HG02970 (cell line): ENCODE results near the gene LMO1.

Experiments used
- ATAC-seq: cut with Tn5 transposase; IDR thresholded peaks from one replicate; pipeline ENCODE4 v1.9.1; 2021; ENCODE audit warnings: mild to moderate bottlenecking, moderate library complexity, moderate number of reproducible peaks; ENCODE audit not compliant: unreplicated experiment, low FRiP score

LMO1 gene

DNA sequence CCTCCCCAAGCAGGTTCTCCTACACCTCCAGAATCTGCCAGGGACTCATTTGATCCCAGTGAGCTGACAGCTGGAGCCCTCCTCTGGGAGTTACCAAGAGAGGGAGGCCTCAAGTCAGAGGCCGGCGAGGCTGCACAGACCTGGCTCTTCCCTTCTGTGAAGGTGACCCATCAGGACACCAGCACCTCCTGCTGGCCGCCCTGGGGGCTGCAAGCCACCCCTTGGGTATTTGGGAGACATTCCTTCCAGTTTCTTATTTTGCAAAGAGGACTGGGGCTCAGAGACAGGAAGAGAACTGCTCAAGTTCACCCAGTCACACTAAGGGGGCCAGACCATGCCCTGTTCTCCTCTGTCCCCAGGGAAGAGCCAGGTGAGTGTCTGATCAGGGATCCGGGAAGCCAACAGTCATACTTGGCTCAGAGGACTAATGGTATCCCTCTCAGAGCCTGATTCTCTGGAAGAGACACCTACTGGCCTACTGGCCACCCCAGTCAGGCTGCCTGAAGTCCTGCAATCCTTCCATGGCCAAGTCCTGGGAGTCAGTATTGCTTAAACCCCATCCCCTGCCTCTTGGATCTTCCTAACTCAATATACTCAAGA lies 54.4 kb downstream of the LMO1 start:
- ATAC-seq, result no peak

DNA sequence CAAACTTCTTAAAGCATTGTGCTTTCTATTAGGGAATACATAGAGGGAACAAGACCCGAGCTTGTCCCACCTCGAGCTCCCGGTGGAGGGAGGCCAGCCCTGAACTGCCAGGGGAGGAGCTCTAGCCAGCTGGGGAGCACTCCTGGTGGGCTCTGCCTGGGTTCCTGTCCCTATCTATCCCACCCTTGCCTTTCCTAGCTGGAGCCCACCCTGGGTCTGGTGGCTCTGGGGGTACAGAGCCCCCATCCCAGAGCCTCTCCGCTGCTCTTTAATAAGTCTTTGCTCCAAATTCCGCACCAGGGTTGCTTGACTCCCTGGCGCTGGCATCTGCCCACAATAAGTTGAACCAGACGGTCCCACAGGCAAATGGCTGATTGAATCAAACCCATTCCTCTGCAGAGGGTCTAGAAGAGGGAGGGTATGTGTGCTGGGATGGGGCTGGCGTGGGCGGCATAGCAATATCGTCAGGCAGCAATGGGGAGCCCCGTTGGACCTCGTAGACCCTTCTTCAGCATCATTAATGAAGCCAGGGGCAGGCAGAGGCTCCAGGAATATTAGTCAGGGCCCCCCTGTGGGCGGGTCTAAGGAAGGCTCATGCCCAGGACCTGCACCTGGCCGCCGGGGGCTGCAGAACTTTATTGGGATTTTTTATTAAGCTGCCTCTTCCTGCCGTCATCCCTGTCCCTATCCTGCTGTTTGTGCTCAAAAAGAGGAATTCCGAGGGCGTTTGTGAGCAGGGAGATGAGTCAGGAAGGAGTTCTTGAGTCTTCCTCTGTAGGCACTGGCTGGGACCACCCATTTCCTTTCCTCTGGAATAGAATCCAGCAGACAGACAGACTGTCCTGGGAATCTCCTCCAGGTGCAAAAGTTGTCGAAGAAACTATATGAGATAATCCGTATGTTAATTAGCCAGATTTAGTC lies 56.3 kb downstream of the LMO1 start:
- no peak for ATAC-seq

DNA sequence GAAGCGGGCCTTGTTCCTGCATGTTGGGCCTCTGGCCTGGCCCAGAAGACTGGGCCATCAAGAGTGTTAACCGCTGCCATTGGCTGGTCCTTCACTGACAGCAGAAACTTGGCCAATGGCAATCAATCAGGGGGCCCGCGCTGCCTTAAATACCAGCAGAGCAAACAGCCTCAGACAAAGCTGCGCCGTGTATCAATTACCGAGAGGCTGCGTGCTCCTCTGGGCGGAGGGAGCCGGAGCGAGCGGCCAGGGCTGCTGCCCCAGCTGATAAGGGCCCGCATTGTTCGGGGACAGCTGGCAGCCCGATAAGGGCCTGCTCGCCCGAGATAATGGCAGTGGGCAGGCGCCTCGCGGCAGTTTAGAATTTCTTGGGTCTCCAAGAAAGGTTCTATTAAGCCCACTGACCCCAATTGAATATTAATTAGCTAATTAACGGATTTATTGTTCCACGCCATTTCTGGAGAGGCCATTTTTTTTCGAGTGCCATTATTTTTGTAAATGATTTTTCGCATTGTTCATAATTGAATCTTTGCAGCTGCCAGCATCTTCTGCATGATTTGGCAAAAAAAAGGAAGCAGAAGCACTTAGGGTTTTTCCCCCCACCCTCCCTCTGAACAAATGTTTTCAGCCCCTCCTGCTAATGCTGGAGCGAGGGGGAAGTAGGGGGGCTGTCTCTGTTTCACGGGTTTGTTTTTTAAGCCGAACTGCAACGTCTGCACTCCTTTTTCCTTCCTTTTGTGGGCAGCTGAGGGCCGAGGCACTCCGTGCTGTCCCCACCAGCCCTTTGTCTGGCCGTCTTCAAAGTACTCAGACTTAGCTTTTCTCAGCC lies 57.2 kb downstream of the LMO1 start:
- no peak for ATAC-seq

DNA sequence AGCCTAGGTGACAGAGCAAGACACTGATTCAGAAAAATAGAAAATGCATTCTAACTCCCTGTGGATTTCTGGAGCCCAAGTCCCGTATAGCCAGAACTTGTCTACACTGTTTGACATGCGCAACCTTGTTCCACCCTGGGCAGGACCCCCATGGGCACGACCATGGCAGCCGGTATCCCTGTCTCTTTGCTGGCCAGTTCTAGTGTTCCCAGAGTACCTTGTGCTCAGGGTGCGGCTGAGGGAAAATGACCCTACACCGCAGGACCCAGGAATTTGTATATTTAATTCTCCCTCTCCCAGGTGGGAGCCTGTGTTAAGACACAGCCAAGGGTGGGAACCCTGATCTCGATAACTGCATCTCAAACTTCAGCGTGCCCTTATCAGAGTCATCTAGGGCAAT lies 58.1 kb downstream of the LMO1 start:
- no peak for ATAC-seq

DNA sequence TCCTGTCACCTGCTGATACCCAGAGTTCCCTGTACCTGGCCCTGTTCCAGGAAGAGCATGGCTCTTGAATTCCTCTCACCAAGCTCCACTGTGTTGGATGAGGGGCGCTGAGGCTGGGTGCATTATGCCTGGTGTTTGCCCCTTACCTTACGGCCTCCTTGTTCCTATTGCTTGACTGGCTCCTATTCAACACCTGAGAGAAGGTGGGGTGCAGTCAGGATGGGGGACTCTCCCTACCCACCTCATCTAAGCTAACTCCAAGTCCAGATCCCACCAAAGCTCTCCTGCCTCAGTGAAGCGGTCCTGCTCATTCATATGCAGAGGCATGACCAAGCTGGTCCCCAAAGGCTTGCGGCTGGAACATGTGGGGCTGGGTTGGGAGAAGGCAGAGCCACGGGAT lies 59.1 kb downstream of the LMO1 start:
- ATAC-seq, result no peak

DNA sequence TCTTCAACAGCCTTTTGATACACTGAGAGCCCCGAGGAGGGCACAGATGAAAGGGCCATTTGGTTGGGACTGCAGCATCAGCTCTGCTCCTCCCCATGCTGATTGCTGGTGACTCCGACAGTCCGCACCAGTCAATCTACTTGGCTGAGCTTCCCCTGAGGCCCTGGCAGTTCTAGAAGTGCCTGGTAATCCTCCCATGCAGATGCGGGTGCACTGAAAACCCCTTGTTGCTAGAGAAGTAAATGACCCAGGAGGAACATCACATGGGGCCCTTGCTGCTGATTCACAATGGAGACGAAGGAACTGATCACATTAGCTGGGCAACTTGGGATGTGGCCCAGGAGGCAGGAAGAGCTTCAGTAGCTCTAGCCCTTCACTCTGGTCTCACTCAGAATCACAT lies 59.7 kb downstream of the LMO1 start:
- no peak for ATAC-seq

DNA sequence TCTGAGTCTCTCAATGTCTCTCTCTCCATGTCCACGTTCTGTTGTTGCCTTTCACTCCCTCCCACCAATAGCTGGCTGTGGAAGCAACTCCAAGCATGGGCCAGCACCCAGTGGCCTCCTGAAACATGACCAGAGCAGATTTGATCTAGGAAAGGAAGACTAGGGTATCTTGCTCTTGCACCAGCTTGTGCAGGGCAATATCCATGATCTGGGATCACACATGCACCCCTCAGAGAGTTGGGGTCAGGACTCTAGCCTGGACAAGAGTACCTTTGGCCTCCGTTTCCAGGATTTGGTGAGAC lies 60.3 kb downstream of the LMO1 start:
- no peak for ATAC-seq

DNA sequence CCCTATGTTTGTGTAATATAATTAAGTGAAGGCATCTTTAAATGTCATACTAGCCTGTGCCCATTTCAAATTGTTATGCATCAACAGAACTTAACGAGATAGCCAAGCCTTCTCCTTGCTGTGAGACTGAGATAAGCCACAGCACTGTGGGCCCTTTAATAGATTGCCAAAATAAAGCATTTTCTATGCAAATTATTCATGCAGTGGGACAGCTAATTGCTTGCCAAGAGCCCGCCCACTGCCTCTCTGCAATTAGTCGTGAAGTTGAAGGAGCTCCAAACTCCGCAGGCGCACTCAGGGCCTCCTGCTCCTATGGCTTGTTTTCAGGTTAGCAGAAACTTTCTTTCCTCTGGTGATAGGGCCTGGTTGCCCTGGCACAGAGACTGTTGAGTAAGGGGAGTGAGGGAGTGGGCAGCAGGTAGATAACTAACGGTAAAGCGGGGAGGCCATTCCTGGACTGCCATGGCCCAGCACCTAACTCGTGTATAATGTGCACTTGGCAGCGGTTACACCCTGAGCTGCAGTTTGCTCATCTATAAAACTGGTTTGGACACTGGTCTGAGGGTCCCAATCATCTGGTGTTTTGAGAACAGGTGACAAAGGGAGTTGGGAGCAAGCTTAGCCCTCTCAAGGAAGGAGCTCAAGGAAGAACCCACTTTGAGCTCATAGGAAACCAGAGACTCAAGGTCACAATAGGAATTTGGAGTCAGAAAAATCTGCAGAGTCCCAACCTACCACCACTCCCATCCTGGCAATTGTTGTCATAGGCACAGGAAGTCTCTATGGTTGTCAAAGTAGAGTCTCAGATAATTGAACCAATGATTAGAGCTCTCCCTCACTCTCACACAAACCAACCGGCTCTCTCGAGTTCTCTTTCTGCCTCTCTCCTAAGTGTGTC lies 60.9 kb downstream of the LMO1 start:
- ATAC-seq, result no peak

DNA sequence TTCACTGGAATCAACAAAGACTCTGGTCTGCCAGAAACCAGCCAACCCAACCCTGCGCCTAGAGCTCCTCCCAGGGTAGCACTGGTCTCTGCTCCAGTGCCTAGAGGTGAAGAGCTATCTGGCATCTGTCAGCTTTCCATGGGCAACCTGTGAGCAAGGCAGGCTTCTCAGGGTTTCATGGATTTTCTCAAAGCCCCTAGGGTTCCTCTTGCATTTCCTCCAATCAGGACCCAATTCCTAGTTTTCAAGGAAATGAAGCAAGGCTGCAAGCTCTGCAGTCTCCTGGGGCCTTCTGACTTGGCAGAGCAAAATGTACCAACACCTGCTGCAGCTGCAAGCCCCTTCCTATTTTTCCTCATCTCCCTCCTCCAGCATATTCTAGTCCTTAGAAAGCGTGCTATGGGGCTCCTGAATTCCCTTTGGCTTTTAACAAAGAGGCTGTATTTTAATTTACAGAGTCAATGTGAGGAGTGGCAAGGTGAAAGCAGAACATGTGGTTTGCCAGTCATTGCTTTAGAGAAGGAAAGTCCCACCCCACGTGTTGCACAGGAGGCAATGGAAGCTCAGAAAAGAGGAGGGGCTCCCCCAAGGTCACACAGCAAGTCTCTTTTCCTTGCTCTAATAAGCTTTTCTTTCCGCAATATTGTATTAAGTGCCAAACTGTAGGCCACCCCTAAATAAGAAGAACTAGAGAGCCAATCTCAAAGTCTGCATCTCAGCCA lies 61.9 kb downstream of the LMO1 start:
- no peak for ATAC-seq

DNA sequence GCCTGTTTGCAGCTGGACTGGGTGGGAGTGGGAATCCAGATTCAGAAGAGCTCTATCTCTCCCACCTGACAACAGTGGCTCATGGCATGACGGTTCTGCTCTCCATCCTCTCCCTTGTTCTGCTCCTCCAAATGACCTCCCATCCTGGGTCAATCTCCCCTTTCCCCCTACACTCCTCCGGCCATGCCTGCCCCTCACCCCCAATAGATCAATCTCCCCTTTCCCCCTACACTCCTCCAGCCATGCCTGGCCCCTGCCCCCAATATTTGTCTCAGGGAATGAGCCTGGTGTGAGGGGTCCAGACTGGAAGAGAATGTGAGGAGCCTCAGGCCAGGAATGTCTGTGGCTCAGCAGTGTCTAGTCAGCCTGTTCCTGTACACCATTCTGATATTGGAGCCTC lies 64.0 kb downstream of the LMO1 start:
- no peak for ATAC-seq

DNA sequence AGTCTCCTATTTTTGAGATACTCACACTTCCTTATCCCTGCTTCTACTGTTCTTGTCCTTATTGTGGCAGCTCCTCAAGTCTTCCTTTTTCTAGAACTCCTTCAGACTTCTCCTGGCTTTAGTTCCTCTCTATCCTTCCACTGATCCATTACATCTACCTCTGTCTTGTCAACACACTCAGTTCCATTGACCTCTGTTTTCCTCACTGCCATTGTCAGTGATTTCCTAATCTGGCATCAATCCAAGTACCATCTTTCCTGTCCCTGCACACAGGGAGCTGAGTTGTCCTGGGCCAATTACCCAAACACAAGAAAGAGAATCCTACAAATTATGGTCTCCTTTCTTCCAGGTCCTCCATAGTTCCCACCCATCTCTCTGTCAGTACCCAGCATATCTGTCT lies 66.9 kb downstream of the LMO1 start:
- no peak for ATAC-seq

DNA sequence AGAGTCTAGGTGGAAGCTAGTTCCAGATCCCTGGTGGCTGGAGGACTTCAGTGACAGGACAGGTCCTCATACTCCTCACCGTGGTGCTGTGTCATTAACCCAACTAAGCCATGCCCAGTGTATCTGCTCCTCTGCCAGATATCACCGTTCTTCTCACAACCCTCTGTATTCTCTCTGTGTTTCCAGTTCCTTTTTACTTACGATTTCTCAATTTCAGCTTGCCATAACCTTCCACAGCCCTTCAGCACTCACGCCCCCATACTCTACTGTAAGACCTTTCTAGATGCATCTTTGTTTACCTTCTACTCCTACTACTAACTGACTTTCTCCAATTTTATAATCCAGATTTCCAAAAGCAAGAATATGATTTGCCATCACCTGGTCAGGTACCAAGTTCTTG lies 68.7 kb downstream of the LMO1 start:
- no peak for ATAC-seq

DNA sequence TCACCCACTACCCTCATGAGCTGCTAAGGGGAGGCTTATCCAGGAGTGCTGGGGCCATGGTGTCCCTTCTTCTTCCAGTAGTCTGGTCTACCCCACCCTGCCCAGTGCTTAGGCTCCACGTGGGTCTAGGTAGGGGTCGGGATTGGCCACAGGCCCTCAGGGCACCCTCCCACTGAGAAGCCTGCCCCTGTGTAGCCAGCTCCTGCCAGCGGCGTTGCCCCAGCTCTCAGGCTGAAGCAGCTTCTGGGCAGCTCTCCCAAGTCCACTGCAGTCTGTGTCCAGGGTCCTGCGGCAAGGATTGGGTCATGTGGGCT lies 70.8 kb downstream of the LMO1 start:
- ATAC-seq, result no peak

DNA sequence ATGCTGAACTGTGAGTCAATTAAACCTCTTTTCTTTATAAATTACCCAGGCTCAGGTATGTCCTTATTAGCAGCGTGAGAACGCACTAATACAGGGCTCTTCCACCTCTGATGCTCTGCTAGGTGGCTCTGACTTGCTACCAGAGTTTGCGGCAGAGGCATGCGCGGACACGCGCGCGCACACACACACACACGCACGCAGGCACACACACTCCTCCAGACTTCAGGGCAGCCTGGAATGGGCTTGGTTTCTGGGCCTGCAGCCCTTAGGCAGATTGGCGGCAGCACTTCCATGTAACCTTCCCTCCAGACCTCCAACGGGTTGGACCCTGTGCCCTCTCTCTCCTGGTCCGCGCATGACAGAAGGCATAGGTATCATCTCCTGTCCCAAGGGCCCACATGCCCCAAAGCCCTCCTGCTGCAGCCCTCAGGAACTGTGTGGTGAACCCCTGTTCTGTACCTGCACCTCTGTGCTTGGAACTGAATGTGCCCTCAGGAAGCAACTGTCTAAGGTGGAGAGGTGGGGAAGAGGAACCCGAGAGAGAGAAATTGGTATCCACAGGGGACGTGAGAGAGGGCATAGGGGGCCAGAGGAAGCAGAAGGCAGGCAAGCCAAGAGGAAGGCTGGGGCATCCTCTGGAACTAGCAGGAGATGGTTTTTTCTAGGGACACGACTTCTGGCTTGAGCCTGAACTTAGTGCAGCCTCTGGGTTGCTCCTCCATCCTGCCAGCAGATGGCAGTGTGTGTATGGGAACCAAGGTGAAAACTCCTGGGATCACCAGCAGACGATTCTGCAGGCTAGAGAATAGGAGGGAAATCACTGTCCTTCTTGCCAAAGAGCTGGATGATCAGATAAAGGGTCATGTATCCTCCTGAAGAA lies 71.4 kb downstream of the LMO1 start:
- ATAC-seq, result peak; percentile 62

DNA sequence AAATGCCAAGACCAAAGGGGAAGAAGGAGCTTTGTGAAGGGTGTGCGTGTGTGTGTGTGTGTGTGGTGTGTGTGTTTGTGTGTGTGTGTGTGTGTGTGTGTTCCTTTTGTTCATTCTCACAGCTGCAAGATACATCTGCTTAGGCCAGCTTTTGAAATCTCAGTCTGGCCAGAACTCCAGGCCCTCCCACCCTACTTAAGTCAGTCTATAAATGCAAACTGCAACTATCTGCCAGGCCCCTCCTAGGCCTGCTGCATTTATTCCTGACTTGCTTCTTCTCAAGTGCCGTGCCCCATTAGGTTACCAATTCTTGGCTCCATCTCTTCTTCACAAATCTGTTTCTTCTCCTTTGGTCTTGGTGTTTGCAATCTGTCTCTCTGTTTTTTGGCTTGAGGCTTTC lies 73.2 kb downstream of the LMO1 start:
- ATAC-seq, result no peak

DNA sequence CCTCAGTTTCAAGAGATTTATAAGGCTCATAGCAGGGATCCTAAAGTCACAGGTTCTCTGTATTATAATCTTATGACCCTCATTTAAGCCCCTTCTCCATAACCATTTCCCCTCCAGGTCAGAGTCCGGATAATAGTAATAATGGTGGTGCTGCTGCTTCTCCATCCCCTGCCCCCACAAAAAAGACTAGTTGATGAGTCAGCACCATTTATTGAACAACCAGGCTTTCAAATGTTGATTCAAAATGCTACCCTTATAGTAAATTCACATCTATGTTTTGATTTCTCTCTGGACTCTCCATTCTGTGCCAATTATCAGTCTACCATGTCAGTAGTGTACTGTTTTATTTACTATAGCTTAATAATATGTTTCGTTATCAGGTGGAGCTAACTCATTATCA lies 77.2 kb downstream of the LMO1 start:
- no peak for ATAC-seq

DNA sequence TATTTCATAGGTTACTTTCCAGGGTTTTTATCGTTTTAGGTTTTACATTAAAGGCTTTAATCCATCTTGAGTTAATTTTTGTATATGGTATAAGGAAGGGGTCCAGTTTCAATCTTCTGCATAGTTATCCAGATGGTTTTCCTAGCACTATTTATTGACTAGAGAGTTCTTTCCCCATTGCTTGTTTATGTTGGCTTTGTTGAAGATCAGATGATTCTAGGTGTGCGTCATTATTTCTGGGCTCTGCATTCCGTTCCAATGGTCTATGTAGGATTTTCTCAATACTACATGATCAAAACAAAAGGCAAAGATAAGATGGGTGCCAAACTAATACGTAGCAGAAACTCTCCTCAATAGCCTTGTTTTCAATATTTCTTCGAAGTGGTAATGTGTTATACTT lies 80.6 kb downstream of the LMO1 start:
- ATAC-seq, result no peak

DNA sequence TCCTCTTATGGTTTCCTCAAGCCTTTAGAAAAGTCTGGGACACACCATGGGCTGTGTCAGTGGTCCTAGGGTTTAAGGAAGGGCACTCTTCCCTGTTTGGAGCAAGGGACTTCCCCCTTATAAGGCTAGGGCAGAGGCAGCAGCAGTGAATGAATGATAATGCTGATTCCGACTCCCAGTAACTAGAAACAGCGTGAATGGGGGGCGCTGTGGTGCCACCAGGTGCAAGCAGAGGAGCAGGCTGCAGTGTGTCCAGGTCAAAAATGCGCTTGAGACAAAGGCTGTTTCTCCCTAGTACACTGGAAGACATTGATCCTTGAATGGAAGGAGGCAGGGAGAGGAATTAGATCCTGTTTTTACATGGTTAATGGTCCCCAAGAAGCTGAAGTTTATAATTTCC lies 83.2 kb downstream of the LMO1 start:
- no peak for ATAC-seq

DNA sequence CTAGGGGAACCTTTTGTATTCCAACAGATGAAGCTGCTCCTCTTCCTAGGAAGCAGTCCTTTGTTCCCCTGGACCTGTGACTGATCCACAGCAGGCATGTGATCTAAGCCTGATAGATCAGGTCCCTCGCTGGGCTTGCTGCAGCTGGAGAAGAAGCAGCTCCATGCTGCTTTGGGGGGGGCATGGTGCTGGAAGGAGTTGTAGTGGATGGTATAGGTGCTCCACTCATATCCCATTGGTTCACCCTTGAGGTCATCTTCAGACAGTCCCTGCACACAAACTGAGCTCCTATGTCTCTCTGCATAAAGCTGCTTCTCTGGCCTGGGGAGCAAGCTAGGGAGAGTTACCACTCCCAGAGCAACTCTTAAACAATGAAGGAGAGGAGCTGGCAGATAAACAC lies 85.4 kb downstream of the LMO1 start:
- no peak for ATAC-seq
